ENCODE data around the gene CAPSL. TPM values are rescaled to one million over a fixed set of nuclear protein-coding genes. Genes with fewer than 3 reads are reported as not detected.
A peak's percentile ranks its signal among the peaks of the same experiment; 100 is the strongest.

CAPSL gene
- total RNA-seq, 1 donor from 2014 or later, result not detected

DNA sequence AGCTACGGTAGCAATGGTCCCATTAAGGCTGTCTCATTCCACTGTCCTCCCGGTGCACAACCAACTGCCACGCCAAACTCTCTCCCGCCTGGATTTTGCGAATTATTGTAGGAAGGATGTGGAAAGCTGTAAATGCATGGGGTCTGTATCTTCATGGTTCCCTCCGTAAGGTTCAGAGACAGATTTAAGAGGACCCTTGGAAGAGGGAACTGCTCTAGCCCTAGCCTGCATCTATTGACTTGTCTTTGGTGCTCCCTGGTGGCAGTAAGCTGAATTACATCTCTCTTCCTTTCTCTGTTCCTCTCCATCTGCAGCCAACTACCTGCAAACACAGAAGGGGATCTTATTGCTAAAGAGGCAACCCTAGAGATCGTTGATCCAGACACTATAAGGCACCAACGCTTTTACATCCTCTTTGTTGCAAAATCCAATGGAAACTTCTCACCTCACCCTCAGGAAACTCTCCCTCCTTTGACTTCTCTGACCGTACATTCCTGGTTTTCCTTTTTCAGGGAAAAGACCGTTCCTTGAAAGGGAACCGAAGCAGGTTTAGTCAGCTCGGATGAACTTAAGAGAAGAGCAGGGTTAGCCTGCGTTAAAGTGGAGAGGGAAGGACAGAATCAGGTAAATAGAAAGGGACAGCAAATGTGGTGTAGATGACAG is 11.9 kb downstream of the CAPSL start:
- H3K27me3 Mint-ChIP-seq (ENCODE audit: insufficient read depth), result peaks cover 3% of the 10 kb centered on the region
- H3K36me3 Mint-ChIP-seq (ENCODE audit: low read depth), result no peaks in the 10 kb centered on the region
- H3K4me1 Mint-ChIP-seq (ENCODE audit: low read depth), result peaks cover 38% of the 10 kb centered on the region
- no peaks in the 10 kb centered on the region for H3K9me3 Mint-ChIP-seq
- no peak overlapping the region for H3K27ac Mint-ChIP-seq
- peak; percentile 57 for DNase-seq (ENCODE audit: low spot score)
- intact Hi-C loops (cut with micrococcal nuclease), result loop anchor here (1.0 to 10.0 kb wide), 6 partner anchors 275 to 1092 kb away; partner anchors contain the start of genes SPEF2 and TTC23L
- H3K4me3 Mint-ChIP-seq, result no peak overlapping the region

DNA sequence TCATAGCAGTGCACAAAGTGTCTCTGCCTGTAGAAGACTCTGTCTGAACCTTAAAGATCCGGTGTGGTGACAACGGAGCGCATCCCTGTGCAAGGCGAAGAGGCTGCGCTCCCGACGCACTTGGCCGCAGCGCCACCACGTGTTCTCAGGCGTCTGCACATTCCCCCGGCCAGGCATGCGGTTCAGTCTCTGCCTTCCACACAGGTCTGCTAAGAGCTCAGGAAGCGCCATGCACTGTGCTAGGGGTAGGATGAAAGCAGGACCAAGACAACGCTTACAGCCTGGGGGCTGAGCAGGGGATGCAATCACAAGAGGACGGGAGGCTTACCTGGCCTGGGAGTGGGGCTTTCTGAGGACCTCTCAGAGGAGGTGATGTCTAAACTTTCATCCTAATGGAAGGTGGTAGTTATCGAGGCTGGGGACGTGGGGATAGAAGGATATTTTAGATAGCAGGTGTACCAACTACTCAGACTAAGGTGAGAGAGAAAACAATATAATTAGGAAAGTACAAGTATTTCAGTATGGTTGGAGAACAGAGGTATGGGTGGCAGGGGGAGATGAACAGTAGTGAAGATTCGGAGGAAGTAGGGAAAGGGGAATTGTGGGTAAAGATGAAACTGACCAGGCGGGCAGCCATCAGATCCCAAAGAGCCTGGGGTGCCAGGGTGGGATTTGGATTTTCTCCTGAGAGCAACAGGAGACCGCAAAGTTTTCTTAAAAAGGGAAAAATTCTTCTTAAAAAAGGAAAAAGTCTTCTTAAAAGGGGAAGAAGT is 13.3 kb downstream of the CAPSL start:
- peaks cover 3% of the 10 kb centered on the region for H3K27me3 Mint-ChIP-seq (ENCODE audit: insufficient read depth)
- H3K4me1 Mint-ChIP-seq (ENCODE audit: low read depth), result peaks cover 38% of the 10 kb centered on the region
- H3K4me3 Mint-ChIP-seq, result peak overlapping the region; percentile 75
- peaks cover 2% of the 10 kb centered on the region for H3K9me3 Mint-ChIP-seq
- peak; percentile 82 for DNase-seq (ENCODE audit: low spot score)
- H3K27ac Mint-ChIP-seq, result peak overlapping the region; percentile 78
- intact Hi-C loops (cut with micrococcal nuclease), result loop anchor here (1.0 to 10.0 kb wide), 10 partner anchors 21 to 1090 kb away; partner anchors contain the start of gene TTC23L
- H3K36me3 Mint-ChIP-seq (ENCODE audit: low read depth), result peaks cover 1% of the 10 kb centered on the region

DNA sequence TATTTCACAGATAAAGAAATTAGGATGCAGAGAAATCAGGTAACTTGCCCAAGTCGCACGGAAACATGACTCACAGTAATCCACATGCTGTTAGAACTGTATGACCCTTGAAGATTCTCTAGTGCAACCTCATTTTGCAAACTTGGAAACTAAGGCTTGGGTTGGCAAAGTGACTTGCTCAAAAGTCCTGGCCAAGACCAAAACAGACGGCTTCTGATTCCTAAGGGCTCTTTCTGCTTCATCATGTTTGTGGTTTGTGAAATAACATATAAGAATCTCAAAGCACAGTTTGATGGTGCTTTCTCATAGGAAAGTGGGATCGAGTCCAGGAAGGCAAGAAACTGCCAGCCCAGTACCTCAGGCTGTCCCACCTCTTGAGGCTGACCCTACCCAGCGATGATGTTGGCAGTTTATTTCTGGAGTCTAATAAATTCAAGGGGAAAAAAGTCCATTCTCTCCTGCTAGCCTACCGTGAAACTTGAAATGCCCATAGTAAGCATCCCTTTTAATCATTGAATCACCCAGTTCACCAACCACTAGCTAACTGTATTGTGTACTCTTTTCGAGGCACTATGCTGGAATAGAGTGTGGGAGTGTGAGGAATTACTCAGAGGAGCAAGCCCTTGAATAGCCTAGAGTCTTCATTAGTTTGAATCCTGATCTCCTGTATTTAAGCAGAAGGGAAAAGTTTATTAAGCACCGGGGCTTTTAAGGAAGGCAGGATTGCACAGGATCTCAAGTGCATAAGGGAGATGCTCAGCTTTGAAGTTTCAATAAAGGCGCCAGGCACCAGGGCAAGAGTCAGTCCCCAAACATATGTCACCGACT is 14.1 kb downstream of the CAPSL start:
- H3K27ac Mint-ChIP-seq, result peak overlapping the region; percentile 40
- H3K4me1 Mint-ChIP-seq (ENCODE audit: low read depth), result peaks cover 43% of the 10 kb centered on the region

DNA sequence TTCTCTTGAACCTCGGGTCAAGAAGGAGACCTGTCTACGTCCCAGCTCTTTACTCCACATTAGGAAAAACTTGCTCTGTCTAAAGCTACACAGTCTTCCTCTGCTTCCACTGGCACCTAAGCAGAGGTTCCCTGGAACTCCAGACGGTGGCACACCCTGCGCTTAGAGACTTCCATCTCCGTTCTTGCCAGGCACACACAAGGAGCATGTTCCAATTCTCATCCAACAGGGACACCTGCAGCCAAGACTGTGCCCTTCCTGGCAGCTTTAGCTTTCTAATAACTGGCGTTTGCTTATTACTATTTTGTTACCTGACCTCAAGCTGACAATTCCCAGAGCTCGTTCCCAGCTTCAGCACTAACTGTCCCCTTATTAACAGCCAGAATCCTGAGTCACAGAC is 16.0 kb downstream of the CAPSL start:
- Mint-ChIP-seq H3K27ac (no peak overlapping the region), H3K4me1 (ENCODE audit: low read depth) (peaks cover 55% of the 10 kb centered on the region)
- intact Hi-C loops (cut with micrococcal nuclease), result loop anchor here (2.0 to 10.0 kb wide), 2 partner anchors 250 to 1088 kb away; partner anchors contain the start of gene TTC23L

More for the DNA sequence above, 14.1 kb downstream of the CAPSL start:
- intact Hi-C loops (cut with micrococcal nuclease), result loop anchor here (1.0 to 10.0 kb wide), 6 partner anchors 20 to 1090 kb away; partner anchors contain the start of gene TTC23L
- Mint-ChIP-seq H3K9me3 (peaks cover 10% of the 10 kb centered on the region), H3K27me3 (ENCODE audit: insufficient read depth) (peaks cover 3% of the 10 kb centered on the region), H3K36me3 (ENCODE audit: low read depth) (peaks cover 6% of the 10 kb centered on the region), H3K4me3 (peak overlapping the region; percentile 75)
- no peak for DNase-seq (ENCODE audit: low spot score)

DNA sequence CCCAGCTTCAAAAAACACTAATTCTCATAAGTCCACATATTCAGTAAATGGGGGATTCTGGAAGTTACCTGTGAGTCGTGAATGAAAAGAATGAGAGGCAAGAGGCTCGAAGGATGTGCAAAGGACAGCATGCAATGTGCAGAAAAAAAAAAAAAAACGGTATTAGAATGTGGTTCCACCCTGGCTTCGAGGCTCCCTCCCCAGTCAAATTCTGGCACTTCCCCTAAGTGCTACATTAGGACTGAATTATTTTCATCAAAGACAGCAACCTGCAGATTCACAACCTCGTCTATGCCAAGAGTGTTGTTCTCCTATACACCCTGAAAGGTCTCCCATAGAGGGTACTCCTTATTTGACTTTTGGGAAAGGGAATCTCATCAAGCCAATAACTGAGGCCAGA is 16.5 kb downstream of the CAPSL start:
- DNase-seq (ENCODE audit: low spot score), result no peak
- peaks cover 15% of the 10 kb centered on the region for H3K36me3 Mint-ChIP-seq (ENCODE audit: low read depth)
- H3K4me3 Mint-ChIP-seq, result no peak overlapping the region
- H3K27ac Mint-ChIP-seq, result no peak overlapping the region
- intact Hi-C loops (cut with micrococcal nuclease), result loop anchor here (2.0 to 10.0 kb wide), 2 partner anchors 249 to 1087 kb away; partner anchors contain the start of gene TTC23L
- H3K4me1 Mint-ChIP-seq (ENCODE audit: low read depth), result peaks cover 55% of the 10 kb centered on the region
- H3K27me3 Mint-ChIP-seq (ENCODE audit: insufficient read depth), result peaks cover 3% of the 10 kb centered on the region
- peaks cover 23% of the 10 kb centered on the region for H3K9me3 Mint-ChIP-seq

More for the DNA sequence above, 16.0 kb downstream of the CAPSL start:
- Mint-ChIP-seq H3K9me3 (peaks cover 21% of the 10 kb centered on the region), H3K4me3 (no peak overlapping the region), H3K27me3 (ENCODE audit: insufficient read depth) (peaks cover 3% of the 10 kb centered on the region), H3K36me3 (ENCODE audit: low read depth) (peaks cover 15% of the 10 kb centered on the region)
- DNase-seq (ENCODE audit: low spot score), result no peak

DNA sequence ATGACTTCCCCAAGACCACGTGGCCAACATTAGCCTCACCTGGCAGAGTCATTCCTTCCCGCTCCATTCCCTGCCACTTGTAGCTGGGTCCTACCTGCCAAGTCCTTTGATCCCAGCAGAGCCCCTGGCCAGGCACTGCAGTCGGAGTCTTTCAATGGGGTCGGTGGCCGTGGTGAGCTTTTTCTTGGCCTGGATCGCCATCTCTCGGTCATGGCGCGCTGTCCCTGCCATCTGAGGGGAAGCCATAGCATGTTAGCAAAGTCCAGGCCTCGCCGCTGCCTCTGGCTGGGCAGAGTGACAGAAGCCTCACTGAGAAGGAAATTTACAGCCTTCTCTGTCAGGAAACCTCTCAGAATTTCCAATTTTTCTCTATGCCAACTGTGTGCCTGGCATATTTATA is 17.5 kb downstream of the CAPSL start:
- no peak for DNase-seq (ENCODE audit: low spot score)
- Mint-ChIP-seq H3K36me3 (ENCODE audit: low read depth) (peaks cover 15% of the 10 kb centered on the region), H3K9me3 (peaks cover 31% of the 10 kb centered on the region), H3K4me1 (ENCODE audit: low read depth) (peaks cover 48% of the 10 kb centered on the region), H3K27ac (no peak overlapping the region), H3K4me3 (no peak overlapping the region), H3K27me3 (ENCODE audit: insufficient read depth) (peaks cover 3% of the 10 kb centered on the region)
- intact Hi-C loops (cut with micrococcal nuclease), result loop anchor here (10.0 kb wide), 1 partner anchor 1086 kb away; the partner anchor contains the start of gene TTC23L

DNA sequence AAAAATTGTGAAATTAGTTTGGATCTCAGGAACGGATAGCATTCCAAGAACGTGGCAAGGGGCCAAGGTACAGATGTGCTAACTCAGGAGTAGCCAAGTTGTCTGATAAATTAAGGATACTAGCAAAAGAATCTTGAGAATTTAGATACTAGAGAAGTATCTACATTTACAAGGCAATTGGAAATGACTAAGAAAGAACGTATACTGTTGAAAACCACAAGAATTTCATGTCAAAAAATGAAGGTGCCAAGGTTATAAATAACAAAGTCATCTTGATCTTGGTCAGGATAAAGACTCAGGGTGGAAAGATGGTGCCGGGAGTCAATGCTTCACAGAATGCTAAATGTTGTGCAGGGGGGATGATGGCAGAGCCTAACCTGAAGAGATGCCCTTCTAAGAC is 19.2 kb downstream of the CAPSL start:
- Mint-ChIP-seq H3K27me3 (ENCODE audit: insufficient read depth) (peaks cover 3% of the 10 kb centered on the region), H3K27ac (peak overlapping the region; percentile 81), H3K9me3 (peaks cover 39% of the 10 kb centered on the region), H3K4me1 (ENCODE audit: low read depth) (peaks cover 35% of the 10 kb centered on the region), H3K36me3 (ENCODE audit: low read depth) (peaks cover 24% of the 10 kb centered on the region), H3K4me3 (no peak overlapping the region)
- intact Hi-C loops (cut with micrococcal nuclease), result loop anchor here (1.0 kb wide), 4 partner anchors 11 to 87 kb away; no protein-coding TSS in a partner anchor
- no peak for DNase-seq (ENCODE audit: low spot score)

DNA sequence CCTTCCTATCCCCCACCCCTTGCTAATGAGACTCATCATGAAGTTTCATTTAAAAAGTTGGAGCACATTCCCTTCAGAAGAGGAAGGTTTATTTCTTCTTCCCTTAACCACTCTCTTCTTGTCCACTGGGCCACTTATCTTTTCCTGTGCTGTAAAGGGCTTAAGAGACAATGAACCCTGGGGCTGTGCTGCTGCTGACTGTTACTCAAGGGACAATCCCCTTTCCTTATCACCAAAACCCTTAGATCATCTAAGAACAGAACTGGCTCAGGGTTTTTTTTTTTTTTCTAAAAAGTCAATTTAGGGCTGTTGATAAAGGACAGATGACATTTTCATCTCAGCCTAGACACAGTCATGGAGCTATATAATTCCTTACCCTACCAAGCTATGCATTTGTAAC is 29.6 kb downstream of the CAPSL start:
- Mint-ChIP-seq H3K4me1 (ENCODE audit: low read depth) (peaks cover 54% of the 10 kb centered on the region), H3K4me3 (no peak overlapping the region), H3K36me3 (ENCODE audit: low read depth) (peaks cover 4% of the 10 kb centered on the region), H3K9me3 (peaks cover 44% of the 10 kb centered on the region), H3K27me3 (ENCODE audit: insufficient read depth) (no peaks in the 10 kb centered on the region), H3K27ac (no peak overlapping the region)
- DNase-seq (ENCODE audit: low spot score), result no peak
- intact Hi-C loops (cut with micrococcal nuclease), result loop anchor here (1.0 to 10.0 kb wide), 2 partner anchors 10 to 984 kb away; partner anchors contain the start of gene DNAJC21

DNA sequence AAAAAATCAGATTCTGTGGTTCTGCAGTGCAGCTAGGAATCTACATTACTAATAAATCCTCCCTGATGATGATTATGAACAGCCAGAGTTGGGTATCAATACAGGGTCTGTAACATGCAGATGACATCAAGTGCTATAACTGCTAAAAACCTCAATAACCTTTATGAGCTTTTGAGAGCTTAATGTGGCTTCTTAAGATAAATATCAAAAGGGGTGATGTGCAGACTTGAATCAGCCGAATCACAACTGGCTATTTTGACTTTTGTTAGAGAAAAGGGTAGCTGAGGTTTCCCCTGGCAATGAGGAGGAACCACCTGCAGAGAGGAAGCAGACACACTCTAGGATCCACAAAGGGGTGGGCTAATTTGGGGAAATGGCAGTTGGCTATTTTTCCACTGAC is 30.2 kb downstream of the CAPSL start:
- Mint-ChIP-seq H3K36me3 (ENCODE audit: low read depth) (peaks cover 4% of the 10 kb centered on the region), H3K4me3 (no peak overlapping the region), H3K27me3 (ENCODE audit: insufficient read depth) (no peaks in the 10 kb centered on the region), H3K9me3 (peaks cover 40% of the 10 kb centered on the region), H3K27ac (no peak overlapping the region), H3K4me1 (ENCODE audit: low read depth) (peaks cover 60% of the 10 kb centered on the region)
- DNase-seq (ENCODE audit: low spot score), result no peak
- intact Hi-C loops (cut with micrococcal nuclease), result loop anchor here (1.0 to 10.0 kb wide), 2 partner anchors 11 to 983 kb away; partner anchors contain the start of gene DNAJC21

DNA sequence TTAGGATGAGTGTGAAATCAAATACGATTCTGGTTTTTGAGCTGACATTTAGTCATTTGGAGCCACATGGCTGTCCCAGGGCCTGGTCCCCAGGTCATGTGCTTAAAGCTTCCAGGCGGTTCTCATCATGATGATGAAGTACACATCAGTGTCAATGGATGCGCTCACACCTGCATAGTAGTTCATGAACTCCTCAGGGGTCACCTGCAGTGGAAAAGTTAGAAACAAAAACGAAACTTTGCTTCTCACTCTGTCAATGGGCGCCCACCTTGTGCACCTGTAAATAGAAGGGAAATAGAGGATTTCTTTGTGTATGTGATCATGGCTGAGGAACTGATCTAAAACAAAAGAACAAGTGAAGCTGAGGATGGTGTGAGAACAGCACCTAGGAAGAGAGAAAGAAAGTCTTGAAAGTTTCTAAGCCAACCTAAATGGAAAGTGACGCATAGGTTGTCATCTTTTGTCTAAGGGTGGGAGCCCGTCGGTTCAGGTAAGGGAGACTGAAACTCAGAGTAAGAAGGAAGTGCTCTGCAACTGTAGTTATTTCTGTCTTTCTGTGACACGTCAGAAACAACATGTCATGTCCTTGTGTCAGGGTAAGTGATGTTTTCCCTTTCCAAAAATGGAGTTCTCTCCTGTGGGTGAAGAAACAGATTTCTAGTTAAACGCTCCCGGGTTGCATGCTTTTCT is 33.8 kb downstream of the CAPSL start:
- peak; percentile 24 for DNase-seq (ENCODE audit: low spot score)
- Mint-ChIP-seq H3K4me3 (peak overlapping the region; percentile 21), H3K4me1 (ENCODE audit: low read depth) (peaks cover 84% of the 10 kb centered on the region), H3K27ac (peak overlapping the region; percentile 87), H3K36me3 (ENCODE audit: low read depth) (no peaks in the 10 kb centered on the region), H3K9me3 (peaks cover 16% of the 10 kb centered on the region), H3K27me3 (ENCODE audit: insufficient read depth) (peaks cover 5% of the 10 kb centered on the region)
- intact Hi-C loops (cut with micrococcal nuclease), result loop anchor here (1.0 to 10.0 kb wide), 8 partner anchors 15 to 980 kb away; partner anchors contain the start of gene DNAJC21

DNA sequence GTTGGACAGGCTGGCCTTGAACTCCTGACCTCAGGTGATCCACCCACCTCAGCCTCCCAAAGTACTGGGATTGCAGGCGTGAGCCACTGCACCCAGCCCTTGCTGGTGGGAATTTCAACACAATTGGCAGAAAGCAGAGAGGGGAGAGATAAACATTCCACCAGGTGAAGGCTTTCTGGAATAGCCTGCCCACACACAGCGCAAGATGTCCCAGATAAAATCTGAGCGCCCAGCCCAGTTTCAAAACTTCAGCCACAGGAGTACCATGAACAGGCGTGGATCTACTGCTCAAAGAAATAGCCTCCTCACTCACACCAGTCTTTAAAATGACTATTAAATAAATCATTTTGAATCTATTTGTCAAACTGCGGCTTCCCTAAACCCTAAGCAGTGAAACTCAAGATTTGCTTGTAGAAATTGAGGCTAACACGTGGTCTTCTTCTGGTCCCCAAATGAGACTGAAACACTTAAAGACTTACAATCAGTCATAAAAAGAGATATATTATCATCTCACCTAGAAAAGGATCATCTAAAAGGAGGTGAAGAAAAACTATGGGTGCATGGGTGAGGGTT is 34.7 kb downstream of the CAPSL start:
- Mint-ChIP-seq H3K27me3 (ENCODE audit: insufficient read depth) (peaks cover 7% of the 10 kb centered on the region), H3K36me3 (ENCODE audit: low read depth) (peaks cover under 1% of the 10 kb centered on the region), H3K4me3 (peak overlapping the region; percentile 17), H3K9me3 (peaks cover 16% of the 10 kb centered on the region), H3K4me1 (ENCODE audit: low read depth) (peaks cover 87% of the 10 kb centered on the region), H3K27ac (peak overlapping the region; percentile 87)
- DNase-seq (ENCODE audit: low spot score), result no peak
- intact Hi-C loops (cut with micrococcal nuclease), result loop anchor here (1.0 to 10.0 kb wide), 9 partner anchors 16 to 979 kb away; partner anchors contain the start of gene DNAJC21

All from activated T-helper 1 cell treated with anti-CD3 and anti-CD28 coated beads, Interleukin-12 subunit alpha, Interleukin-12 subunit beta, Interleukin-2, Interleukin-4 antibody, amounts not matched to agents 30 ng/mL and 10 ng/mL and 1 ng/mL, durations not matched to agents 14 hours and 24 hours and 36 hours (primary cell).